ENCODE results near the gene ST3GAL4.
"Not testable (repeated sequence)": the region's sequence is repeated elsewhere in the genome, so short reads cannot be mapped to it uniquely, and the experiment has no call there.

The ST3GAL4 gene

DNA sequence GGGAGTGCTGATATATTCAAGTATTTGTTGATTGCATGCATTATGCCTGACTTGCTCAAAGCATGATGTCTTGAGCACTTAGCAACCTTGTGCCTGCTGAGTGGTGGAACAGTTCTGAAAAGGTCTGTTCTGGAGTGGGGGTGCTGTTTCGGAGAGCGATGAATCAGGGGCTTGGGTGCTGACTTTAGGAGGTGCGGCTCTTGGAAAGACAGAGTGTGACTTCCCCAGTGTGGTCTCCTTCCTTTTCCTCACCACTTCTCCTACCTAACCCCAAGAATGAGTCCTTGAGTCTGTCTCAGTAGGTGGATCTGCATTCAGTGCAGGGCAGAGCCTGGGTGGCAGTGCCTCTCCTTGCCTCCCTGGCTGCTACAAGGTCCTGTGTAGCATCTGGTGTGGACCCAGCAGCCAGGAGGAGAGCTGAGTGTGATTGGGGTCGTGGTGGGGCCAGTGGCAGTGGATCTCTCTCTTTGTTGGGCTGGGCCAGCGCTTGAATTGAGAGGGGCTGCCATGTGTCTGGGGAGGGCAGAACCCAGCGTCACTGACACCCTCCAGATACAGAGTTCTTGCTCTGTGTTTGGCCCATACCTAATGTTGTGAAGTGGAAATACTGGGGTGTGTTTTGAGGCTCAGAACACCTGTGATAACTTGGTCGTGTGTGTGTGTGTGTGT lies 35.9 kb downstream of the ST3GAL4 start:
- DNase-seq: no peak

DNA sequence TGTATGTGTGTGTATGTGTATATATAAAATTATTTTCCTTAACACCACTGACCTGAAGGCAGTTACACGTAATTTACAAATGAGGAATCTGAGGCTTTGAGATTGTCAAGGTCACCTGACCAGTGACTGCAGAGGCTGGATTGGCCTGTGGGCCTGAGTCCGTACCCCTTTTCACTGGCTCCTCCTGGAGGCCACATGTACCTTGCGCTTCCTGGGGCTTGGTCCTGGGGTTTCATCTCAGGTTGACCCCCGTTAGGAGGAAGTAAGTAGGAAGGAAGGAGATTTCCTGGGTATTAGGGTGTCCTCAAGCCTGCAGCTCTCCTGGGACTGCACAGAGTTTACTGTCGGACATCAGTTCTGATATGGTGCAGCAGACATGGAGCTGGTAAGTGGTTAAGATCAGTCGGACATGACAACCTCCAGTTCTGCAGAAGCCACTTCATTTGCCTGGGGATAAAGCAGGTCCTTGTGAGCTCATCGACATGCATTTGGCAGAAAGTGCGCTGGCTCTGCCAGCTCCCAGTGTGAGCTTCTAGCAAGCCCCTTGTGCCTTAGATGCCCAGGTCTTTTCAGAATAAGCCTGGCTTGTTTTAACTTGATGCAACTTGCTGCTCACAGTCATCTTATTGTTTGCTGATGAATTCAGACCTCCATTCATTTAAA lies 36.6 kb downstream of the ST3GAL4 start:
- DNase-seq: no peak

DNA sequence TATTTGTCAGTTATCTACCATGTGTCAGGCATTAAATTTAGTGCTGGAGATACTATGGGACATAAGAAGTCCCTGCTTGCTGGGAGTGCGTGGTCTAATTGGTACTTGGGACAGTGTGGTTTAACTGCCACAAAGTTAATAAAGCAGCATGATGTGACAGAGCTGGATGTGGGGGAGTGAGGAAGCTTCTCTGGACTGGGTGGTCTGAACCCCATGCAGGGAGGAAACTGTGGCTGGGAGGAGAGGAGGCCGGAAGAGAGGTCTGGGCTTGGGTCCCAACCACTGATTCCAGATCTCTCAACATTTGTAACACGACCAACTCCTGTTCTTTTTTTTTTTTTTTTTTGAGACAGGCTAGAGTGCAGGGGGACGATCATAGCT lies 37.1 kb downstream of the ST3GAL4 start:
- DNase-seq: no peak

DNA sequence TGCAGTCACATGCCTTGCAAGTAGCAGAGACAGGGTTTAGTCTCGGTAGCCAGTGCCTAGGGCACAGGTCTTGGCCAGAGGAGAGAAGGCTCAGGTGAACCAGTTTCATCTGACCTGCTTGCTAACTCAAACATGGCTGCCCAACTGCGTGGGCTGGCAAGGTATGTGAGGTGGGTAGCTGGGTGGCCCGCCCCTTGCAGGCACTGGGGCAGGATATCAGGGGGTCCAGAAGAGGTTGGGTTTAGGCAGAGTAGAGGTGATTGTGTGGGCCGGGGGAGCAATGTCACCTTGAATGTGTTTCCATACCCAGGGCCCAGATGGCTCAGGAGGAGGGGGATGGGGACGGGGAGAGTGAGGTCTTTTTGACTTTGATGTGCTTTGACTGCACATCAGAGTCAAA lies 37.7 kb downstream of the ST3GAL4 start:
- no peak for DNase-seq

DNA sequence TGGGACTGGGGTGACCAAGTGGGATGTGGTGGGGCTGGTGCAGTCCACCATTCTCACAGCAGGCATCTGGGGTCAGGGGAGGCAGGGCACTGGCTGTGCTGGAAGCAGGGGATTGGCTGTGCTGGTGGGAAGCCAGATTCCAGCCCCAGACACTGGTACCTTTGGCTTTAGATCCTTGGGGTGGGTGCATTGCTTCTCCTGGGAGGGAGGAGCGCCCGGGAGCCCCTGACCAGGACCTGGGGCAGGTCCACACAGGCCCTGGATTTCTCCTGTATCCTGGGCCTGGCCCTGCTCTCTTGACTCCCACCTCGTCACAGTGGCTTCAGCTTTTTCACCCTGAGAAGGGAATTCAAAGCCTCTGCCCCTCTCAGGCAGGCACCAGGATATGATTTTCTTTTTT lies 38.5 kb downstream of the ST3GAL4 start:
- DNase-seq: no peak

DNA sequence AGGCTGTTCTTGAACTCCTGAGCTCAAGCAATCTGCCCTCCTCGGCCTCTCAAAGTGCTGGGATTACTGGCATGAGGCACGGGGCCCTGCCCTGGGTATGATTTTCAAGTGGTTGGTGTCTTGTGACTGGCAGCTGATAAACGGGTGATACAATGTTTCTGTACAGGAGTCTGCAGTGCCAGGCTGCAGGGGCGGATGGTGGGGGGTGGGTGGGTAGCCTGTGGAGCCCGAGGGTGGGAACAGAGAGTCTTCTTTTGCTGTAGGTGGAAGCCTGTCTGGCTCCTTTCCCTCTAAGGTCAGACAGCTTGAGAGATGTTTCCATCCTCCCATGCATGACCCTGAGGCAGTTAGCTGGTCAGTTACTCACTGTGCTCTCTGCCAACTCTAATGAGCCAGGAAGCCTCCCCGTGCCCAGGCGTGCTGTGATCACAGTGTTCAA lies 39.2 kb downstream of the ST3GAL4 start:
- not testable (repeated sequence) for DNase-seq

DNA sequence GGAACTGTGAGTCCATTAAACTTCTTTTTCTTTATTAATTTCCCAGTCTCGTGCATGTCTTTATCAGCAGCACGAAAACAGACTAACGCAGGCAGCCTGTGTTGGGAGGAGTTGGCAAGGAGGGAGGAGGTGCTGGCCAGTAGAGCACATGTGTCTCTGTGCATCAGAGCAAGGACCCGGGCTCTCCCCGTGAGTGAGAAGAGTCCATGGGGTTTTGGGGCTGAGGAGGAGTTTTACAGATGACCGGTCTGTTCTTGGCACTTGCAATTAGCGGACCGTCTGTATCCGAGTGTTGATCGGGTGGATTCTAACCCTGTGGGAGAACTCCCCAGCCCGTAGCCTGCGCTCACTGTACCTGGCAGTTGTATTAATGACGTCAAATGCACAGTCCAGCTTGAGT lies 40.3 kb downstream of the ST3GAL4 start:
- not testable (repeated sequence) for DNase-seq

DNA sequence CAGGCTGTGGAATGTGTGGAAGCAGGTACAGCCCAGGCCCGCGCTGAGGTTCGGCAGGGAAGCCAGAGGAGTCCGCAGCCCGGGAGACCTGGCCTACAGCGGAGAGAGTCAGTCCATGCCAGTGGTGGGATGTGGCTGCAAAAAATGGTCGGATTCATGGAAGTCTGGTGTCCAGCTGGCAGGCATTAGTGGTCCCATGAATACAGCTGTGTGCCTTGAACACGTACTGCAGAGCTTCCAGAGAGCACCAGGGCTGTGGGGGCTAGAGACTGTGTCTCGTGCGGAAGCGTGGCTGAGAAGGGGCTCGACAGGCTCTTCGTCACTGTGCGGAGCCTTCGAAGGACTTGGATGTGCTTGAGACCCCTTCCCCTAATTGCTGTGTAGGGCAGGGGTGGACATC lies 40.8 kb downstream of the ST3GAL4 start:
- DNase-seq: not testable (repeated sequence)

DNA sequence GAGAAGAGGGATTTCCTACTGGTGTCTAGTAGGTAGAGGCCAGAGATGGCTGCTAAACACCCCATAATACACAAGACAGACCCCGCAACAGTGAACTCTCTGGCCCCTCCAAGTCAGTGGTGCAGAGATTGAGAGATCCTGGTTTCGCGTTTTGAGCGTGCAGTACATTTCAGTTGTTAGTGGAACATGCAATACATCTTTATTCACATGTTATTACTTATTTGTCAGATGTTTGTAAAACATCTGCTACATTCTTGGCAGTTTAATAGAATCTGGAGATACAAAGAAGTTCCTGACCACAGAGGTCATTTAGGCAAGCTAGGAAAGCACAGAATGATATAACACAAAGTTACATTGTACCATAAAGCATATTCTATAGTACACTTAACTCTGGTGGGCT lies 41.5 kb downstream of the ST3GAL4 start:
- DNase-seq: no peak

DNA sequence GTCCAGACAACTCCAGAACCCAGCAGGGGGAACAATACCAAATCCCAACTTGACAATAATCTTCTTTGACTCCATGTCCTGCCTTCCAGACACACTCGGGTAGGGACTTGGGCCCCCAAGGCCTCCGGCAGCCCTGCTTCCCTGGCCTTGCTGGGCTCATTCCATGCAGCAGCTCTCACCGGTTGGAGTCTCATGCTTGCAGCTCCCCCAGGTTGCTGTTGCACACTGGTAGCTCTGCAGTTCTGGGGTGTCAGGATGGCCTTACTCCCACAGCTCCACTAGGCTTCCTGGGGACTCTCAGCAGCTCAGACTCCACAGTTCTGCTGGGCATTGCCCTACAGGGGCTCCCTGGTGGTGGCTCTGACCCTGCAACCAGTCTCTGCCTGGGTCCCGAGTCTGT lies 42.8 kb downstream of the ST3GAL4 start:
- DNase-seq: no peak

DNA sequence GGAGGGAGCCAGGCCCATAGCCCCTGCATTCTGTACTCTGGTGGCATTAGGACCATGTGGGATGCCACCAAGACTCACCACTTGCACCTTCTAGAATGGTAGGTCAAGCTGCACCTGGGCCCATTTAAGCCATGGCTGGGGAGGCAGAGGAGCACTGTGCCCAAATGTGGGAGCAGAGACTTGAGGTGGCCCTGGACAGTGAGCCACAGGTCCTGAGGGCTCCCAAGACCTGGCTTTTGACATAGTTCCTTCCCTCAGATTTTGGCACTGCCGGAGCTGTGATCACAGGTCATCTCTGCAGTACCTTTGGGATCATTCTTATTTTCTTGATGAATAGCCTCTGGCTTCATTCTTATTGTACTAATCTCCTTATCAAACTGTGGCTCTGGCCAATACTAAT lies 43.2 kb downstream of the ST3GAL4 start:
- no peak for DNase-seq

DNA sequence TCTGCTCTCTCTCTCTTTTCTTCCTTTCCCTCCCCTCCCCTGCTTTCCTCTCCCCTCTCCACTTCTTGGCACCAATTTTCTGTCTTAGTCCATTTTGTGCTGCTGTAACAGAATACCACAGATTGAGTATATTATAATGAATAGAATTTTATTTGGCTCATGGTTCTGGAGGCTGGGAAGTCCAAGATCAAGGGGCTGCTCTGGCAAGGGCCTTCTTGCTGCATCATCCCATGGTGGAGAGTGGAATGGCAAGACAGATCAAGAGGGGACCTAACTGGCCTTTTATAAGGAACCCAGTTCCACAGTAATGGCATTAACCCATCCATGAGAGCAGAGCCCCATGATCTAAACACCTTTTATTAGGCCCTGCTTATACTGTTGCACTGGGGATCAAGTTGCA lies 44.5 kb downstream of the ST3GAL4 start:
- no peak for DNase-seq

DNA sequence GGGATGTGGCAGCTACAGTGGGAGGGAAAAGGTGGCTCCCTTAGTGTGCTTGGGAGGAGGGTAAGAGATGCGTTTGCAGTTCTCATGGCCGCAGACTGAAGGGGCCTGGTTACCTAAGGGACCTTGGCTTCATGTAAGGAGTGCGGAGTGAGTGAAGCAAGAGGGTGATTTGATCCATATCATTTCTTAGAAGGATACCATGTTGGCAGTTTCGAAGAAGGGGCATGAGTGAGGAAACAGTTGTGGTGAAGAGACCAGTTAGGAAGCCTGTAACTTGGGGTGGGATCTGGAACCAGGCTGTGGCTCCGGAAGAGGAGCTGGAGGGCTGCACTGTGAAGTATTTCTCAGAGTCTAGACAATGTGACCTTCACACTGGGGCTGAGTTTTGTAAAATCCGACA lies 45.0 kb downstream of the ST3GAL4 start:
- DNase-seq: no peak

DNA sequence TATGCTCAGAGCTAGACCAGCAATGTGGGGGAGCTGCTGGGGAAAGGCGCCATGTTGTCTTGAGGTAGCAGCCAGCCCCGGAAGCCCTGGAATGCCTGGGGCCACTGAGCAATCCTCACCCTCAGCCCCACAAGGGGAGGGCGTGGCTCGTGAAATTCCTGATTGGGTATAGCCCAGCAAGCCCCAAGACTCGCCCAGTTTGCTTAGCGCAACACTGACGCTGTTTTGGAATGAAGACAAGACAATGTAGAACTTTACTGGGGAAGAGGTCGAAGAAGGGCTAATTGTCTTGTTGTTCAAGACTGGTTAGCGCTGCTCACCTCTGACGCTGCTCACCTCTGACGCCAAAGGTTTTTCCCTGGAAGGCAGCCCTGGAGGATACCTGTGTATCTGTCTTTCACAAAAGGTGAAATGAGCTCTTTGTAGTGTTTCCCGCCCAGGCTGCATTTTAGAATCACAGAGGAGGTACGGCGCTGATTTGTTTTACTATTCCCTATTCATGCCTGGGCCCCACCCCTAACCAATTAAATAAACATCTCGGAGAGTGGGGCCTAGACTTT lies 47.6 kb downstream of the ST3GAL4 start:
- DNase-seq: no peak

DNA sequence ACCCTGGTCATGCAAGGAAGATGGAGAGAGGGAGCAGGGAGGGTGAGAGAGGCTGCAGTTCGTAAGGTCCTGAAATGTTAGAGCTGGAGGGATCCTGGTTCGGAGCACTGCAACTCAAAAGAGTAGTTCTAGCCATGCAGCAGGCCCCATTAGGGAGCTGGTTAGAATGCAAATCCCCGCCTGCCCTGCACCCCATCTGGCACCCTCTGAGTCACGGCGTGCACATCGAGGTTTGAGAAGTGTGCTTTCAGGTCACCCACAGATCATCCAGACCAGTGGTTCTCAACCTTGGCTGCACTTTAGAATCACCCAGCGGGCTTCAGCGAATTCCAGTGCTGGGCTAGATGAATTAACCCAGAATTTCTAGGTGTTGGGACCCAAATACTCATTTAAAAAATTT lies 48.2 kb downstream of the ST3GAL4 start:
- no peak for DNase-seq

DNA sequence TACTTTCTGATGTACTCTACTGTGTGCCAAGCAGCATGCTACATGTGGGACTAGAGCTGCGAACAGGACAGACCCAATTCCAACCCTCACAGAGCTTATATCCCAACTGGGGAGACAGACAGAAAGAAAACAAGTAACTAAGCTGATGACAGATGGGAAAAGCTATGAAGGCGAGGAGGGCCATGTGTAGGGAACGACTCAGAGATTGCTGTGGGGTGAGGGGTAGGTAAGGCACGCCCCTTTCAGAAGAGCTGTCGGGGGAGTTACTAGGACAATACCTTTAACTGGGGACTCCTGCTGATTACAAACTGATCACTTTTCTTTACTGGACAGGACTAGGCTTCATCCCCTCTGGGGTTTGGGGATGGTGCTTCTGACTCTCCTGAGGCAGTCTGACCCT lies 48.9 kb downstream of the ST3GAL4 start:
- DNase-seq: no peak

DNA sequence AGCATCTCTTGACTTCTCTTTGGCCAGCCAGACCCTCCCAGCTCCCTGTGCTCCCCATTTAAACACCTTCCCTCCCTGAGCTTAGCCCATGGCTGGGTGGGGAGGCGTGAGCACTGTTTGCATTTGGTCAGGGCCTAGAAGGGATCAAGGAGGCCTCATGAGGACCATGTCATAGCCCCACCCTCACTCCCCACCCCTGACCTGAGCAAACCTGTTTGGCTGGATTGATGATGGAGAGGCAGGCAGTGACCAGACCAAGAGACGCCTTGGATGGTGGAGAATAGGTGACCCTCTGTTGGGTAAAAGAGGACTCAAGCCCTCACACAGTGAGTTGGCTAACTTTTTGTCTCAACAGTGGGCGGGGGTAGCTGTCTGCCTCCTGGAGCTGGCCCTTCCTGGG lies 49.9 kb downstream of the ST3GAL4 start:
- no peak for DNase-seq

DNA sequence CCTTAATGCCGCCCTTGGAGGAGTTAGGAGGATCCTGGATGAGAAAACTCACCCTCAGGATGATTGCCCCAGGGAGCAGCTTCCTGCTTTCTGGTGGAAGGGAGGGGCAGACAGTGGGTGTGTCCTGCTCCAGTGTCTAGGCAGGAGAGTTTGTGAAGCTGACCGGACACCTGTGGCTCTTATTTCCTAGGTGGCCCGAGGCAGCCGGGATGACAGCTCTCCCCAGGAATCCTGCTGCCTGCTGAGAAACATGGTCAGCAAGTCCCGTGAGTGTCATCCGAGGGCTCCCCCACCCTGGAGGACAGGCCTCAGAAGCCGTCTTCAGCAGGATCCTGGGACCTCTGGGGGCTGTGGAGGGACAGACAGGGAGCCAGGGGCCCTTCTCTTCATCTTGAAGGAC lies 50.4 kb downstream of the ST3GAL4 start:
- DNase-seq: no peak

DNA sequence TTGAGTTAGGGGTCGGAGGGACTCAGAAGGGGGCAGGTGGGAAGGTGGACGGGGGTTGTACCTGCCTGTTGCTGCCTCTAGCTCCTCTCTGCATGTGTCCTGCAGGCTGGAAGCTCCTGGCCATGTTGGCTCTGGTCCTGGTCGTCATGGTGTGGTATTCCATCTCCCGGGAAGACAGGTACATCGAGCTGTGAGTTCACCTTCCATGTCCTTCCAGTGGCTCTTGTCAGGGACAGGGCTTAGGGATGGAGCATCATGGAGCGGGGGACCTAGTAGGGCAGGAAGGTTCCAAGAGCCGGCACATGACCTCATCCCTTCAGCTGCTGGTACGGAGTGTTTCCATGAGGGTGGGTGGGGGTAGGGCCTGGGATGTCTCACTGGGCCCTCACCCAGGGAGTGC lies 50.9 kb downstream of the ST3GAL4 start:
- no peak for DNase-seq

DNA sequence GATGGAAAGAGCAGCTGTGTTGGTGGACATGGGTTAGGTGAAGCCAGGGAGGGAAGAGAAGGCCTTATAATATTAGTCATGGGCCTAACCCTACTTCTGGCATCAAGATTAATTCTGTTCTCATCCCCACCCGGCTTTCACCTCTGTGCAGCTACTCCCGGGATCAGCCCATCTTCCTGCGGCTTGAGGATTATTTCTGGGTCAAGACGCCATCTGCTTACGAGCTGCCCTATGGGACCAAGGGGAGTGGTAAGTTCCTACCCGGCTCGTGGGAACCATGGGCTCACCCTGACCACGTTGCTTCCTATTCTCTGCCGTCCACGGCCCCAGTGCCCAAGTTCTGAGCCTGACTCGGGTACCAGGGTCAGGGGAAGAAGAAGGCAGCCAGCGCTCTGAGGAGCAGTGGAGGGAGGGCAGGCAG lies 51.6 kb downstream of the ST3GAL4 start:
- no peak for DNase-seq

DNA sequence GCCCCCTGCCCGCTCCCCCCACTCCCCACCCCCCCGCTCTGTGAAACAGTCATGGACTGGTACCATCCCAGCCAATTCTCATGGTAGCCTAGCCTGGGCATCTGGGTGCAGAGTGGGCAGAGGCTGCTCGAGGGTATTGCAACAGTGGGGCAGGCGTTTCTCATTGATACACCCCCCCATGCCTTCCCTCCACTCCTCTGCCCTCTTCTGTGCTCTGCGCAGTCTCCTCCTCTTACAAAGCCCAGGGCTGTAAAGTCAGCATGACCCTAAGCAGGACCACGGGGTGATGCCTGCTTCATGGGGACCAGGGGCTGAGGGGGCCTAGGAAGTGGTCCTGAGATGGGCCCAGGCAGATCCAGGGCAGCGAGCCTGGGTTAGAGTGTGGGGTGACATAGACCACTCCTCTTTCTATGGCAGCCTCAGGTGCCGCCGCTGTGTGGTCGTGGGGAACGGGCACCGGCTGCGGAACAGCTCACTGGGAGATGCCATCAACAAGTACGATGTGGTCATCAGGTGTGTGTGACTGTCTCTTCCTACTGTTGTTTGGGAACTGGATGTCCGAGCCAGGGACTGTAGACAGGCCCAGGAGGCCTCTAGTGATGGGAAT lies 52.3 kb downstream of the ST3GAL4 start:
- DNase-seq: no peak

DNA sequence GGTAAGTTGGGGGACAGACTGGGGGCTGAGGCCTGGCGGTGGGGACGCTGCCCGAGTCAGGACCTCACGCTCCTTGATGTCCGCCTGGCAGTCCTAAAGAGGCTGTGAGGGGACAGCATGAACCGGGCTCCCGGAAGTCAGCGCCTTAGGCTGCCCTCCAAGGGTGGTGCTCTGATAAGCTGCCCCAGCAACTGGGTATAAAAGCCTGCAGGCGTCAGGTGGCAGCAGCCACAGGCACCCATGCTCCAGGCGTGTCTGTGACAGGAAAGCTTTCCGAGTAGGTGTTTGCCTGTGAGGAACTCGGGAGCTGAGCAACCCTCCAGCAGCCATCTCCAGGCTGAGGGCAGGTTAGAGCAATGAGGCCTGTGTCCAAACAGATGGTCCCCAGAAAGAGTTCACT lies 53.0 kb downstream of the ST3GAL4 start:
- DNase-seq: no peak

DNA sequence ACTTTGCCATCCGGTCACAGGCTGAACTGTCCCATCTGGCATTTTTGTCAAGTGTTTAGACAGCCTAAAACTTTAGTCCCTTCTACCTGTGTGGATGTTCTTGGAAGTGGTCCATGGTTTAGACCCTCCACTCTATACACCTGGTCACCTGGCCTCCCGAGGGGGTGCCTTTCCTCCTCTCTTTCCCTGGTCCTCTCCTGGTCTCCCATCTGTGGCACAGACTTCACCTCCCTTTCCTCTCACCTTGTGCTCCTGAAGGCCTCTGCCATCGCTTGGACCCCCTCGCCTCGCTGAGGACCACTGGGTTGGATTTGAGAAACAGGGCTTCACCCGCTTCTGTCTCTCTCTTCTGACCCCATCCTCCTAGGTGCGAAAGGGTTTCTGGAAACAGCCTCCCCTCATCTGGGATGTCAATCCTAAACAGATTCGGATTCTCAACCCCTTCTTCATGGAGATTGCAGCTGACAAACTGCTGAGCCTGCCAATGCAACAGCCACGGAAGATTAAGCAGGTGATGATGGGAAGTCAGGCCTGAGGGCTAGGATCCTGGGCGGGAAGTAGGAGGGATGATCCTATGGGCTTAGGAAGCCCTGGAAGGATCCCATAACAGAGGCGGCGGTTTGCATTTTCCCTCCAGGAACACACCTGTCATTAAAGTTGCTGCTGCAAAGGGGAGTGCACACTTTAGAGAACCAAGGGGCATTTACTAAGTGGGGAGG lies 53.6 kb downstream of the ST3GAL4 start:
- no peak for DNase-seq

DNA sequence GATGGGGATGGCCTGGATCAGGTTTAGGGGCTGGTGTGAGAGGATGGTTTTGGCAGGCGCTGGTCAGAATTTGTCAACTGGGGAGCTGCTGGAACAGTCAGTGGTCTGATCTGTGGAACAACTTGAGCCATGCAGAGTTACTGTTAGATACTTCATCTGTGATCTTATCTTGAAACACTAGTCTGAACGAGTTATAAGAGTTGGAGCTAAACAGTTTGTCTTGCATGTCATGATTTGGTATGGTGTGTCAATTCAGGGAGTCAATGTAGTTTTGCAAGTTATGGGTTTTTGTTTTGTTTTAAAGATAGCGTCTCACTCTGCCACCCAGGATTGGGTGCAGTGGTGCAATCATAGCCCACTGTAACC lies 54.1 kb downstream of the ST3GAL4 start:
- DNase-seq: no peak
